GM21529 (cell line): ENCODE data around the gene FOXK1.
A peak's percentile ranks its signal among the peaks of the same experiment; 100 is the strongest.

Source experiments
- ATAC-seq: cut with Tn5 transposase; IDR thresholded peaks from one replicate; pipeline ENCODE4 v1.9.1; 2021; ENCODE audit not compliant: unreplicated experiment

The FOXK1 gene

DNA sequence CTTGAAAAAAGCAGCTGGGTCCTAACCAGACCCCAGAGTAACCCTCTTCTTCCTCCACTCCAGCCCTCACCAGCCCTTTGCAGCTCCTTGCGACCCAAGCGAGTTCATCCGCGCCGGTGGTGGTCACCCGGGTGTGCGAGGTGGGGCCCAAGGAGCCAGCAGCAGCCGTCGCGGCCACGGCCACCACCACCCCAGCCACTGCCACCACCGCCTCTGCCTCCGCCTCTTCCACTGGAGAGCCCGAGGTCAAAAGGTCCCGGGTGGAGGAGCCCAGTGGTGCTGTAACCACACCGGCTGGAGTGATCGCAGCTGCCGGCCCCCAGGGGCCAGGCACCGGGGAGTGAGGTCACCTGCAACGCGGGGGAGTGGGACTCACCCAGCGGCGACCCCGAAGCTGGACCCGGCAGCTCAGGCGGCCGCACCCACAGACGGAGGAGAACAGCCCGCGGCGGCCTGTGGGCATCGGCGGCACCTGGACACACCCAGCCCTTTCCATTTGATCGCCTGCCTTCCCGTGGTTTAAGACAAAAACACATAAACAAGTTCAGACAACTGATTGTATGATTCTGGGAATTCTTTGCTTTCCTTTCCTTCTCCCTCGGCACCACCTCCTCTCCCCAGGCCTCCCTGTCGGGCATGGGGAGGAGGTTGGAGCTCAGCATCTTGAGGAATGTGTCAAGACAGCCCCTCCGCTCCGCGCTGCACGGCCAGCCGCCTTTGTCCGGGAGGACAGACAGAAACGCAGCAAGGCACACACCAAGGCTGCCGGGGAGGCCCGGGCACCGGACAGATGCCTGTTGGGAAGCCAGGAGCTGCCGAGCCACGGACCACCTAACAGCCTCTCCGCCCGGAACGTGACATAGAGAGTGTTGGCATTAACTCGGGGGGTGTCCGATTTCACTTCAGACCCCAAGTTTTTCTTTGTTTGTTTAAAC, 80.3 kb downstream of the FOXK1 start:
- no peak for ATAC-seq

DNA sequence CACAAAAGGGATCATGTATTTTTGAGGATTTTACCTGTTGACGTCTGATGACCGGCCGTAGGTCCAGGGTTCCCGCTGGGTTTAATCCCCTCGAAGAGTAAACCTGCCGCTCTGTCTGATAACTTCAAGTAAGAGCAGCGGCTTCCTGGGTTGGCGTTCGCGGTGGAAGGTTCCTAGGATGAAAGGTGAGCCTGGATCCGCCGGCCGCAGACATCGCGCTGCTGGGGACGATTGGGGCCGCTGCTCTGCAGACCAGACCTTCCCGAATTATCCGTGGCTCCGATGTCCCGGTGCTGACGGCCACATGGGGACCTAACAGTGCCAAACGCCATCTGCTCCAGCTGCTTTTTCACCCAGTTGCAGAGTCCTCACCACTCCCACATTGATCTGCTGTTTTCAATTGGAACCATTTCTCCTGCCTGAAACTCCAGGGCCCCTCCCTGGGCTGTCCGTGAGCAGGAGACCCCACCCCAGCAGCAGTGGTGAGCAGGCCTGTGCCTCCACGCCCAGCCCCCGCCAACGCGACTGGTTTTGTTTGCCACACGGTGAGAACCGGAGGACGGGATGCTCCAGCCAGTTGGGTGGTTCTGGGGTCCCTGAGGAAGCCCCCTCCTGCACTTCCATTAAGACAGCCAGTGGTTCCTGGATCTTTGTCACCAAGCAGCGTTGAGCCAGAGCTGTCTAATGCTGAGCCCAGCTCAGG, 81.1 kb downstream of the FOXK1 start:
- ATAC-seq = no peak

DNA sequence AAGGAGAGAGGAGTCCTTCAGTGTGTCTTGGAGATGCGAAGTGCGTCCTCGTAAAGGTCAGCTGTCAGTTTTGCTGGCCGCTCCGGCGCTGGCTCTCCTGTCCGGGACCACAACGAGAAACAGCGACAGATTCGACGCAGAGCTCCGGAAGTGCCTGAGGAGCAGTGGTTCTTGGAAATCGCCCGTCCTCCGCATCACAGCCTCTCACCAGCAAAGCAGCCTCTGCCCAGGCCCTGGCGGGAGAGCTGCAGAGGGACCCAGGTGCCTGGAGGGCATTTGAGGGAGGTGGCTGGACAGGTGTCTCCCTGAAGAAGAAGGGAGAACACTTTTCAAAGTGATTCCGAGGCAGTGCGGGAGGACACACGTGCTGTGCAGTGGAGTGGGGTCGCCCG, 81.7 kb downstream of the FOXK1 start:
- no peak for ATAC-seq

DNA sequence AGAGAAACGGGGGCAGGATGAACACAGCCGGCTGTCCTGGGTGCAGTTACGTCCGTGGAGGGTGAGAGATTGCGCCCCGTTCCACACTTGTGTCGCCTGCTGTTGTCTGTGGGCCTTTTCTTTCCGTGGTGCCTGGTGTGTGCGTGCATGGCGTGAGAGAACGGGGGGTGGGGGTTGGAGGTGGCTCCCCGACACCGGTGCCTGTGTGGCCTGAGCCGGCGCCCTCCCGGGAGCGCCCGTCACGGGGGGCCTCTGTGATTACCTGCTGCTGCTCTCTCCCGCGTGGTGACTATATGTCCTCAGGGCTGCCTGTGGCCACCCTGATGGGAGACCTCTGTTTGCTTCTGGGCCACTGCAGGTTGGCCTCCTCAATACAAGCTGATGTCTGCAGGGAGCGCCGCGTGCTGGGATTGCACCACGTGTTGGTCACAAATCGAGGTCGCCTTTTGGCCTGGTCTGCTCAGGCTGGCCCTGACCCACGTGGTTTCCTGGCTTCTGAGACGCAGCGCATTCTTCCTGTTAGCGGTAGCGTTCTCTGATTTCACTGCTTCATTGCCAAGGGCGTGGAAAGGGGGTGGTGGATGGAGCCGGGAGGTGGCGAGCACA, 82.4 kb downstream of the FOXK1 start:
- no peak for ATAC-seq

DNA sequence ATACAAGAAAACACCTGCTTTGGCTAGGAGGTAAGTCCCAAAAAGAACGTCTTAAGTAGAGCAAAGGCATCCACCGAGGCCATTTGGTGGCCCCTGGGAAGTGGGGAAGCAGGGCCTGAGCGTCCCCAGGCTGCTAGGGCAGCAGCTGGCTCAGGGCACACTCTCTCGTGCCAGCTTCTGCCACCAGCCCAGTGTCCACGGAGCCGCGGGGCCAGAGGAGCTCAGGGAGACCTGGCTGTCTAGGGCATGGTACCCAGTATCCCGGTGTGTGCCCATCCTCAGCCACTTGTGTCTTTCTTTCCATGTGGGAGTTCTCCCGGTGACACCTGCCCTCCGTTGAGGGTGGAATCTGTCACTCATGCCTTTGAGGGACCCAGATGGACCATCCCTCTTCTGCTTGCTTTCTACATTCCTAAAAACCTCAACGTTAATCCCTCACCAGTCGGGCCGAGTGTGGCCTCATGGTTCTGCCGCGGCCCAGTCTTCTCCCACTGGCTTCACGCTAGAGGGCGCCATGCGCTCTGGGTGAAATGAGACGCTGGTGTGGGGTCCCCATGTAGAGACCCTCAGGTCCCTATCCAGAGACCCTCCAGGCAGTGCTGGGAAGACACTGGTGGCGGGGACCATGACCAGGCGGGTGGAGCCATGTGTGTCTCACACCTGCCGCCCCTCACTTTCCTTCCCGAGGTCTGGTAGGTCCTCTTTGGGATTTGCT, 83.8 kb downstream of the FOXK1 start:
- no peak for ATAC-seq

DNA sequence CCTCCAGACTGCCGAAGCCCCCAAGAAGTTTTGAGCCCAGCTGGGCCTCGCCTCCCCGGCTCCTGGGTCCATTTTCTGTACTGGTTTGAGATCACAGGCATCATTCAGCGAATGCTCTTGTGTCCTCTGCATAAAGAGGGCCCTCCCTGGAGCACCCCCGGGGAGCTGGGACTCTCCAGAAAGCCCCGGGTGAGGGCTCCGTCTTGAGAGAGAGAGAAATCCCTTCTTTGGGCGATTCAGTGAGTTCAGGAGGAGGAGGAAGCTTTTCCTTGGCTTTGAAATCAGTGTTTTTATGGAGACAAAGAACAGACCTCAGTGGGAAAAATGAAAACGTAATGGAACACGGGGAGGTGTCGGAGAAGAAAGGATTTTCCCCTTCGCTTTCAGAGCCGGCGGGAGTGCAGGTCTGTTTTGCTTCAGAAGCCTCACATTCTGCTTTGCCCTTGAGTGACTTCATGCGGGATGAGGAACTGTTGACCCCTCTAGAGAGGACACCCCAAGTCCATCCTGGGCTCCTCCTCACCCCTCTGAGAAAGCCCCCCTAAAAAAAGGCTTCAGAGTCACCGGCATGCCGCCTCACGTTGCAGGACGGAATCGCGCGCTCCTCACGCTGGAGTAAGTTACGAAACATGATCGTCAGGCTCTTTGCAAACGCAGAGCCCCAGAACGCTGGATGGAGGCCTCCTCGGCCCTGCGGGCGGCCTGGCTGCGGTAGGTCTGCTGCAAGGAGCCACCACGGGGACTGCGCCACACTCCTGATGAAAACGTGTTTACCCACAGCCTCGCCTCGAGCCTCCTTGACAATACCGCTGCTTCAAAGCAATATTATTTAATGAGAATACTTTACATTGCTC, 84.8 kb downstream of the FOXK1 start:
- no peak for ATAC-seq

DNA sequence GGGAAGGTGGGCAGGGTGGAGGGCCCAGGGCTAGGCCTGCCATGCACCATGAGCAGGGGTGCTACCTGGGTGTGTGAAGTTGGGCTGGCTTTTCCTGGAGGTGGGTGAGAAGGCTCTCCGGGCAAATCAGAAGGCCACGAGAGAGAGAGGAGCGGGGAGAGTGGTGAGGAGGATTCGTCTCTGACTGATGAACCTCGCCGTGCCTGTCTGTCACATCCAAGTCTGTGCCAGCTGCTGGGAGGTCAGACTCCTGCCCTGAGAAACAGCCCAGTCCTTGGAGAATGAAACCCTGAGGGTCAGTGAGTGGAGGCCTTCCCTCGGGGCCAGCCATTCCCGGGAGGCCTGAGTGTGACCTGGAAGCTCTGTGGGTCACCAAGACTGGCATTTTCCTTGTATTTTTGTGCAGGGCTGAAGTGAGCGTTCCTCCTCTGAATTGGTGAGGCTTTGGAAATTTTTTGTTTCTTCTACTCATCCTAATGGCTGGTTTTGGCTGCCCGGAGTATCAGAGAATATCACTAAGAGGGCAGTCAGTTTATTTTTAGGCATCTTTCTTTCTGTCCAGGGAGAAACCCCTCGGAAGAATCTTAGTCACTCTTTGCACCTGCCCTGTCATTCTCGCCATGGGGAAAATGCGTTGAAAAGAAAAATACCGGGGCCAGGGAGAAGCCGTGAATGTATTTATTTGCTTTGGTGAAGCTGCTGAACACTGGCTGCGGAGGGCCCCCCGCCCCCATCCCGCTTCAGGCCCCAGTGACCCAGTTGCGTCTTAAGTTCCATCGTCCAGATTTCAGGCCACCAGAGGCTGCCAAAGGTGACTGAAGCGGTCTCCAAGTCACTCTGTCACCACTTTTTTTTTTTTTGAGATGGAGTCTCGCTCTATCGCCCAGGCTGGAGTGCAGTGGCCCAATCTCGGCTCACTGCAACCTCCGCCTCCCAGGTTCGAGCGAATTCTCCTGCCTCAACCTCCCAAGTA, 86.8 kb downstream of the FOXK1 start:
- no peak for ATAC-seq

DNA sequence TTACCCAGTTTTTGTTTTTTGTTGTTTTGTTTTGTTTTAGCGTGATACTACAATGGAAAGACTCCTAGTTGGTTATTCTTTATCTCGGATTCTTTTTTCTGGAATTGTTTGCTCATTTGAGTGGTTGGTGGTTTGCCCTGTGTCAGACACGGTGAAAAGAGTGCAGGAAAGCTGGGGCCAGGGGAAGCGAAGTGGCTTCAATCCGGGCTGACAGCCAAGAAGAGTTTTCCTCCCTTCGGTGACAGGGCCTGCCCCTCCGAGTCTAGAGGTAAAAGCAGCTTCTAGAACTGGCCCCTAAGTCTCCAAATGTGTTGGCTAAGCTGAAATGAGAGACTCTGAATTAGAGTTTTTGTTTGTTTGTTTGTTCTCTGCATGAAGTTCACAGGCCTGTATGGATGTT, 87.7 kb downstream of the FOXK1 start:
- ATAC-seq = no peak

DNA sequence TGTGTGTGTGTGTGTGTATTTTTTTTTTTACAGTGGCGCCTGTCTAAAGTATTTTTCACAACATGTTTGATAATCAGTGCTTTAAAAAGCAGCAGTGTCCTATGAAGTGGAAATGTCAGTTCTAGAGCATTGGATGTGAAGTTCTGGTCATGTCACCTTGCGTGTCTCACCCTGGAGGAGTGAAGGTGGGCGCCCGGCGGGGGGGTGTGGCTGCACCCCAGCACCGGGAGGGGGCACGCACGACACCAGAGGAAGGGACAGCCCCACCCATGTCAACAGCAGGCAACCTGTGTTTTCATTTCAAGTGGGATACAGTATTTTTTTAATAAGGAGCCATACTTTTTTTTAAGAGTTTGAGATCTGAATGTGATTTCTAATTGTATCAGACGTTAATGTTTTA, 88.8 kb downstream of the FOXK1 start:
- ATAC-seq = no peak

DNA sequence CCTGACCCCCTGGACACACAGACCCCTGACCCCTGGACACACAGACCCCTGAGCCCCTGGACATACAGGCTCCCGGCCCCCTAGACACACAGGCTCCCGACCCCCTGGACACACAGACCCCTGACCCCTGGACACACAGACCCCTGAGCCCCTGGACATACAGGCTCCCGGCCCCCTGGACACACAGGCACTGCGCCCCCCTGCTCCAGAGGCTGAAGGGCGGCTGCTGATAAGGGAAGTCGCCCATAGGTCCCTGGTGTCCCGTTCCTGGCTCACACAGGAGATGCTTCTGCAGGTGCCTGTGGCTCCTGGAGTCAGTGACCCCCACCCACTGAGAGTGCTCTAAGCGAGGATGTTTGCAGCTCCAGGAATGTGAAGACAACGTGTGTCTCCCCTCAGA, 89.6 kb downstream of the FOXK1 start:
- ATAC-seq = no peak

DNA sequence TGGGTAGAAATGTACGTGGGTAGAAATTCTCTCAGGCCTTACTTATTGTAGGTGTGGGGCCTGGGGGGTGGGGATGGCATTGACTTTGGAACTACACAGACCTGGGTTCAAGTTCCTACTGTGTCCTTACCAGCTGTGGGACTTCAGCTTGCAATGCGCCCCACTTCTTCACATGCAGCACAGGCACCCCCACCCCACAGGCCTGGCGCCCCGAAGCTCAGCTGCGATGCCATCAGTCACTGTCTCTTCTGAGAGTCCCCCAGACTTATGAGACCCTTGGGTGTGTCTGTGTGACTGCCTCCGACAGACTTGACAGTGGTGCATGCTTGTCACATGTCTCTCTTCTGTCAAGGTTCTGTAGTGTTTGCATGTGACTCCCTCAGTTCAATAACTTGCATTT, 90.2 kb downstream of the FOXK1 start:
- no peak for ATAC-seq

DNA sequence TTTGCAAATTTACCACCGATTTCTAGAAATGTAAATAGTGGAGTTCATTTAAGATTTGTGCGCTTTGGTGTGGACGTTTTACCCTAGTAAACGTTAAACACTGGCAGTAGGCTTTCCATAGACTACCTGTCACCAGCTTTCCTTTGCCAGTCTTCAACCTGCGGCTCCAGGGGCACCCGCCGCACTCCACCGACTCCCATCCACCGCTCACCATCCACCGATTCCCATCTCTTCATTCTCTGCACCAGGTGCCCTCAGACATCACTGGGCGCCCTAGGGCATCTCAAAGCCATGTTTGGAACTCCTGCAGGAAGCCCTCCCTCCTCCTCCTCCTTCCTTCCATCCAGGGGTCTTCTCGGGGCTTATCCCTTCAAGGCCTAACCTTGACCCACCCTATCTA, 91.9 kb downstream of the FOXK1 start:
- ATAC-seq = no peak

DNA sequence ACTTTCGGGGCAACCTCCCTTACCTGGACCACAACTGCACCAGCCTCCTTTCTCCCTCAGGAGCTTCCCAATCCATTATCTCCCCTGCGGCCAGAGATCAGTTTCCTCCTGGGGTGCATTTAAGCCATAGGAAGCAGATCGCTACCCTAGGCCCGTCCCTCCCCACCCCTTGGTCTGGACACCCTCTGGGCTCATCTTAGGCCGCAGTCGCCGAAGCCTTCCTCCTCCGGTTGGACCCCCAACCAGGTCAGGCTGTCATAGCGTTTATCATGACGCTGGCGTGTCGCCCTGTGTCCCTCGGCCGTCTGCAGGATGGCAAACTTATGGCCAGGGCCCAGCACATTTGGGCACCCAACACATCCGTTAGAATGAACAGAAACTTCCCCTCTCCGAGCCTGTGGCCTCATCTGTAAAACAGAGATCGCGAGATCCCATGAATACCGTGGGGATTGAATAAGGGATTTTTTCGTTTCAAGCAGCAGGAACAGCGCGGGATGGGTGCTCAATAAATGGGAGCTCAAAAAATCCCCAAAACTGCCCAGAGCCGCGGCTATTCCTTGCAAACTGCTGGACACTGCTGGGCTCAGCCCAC, 92.7 kb downstream of the FOXK1 start:
- ATAC-seq = peak; percentile 26

DNA sequence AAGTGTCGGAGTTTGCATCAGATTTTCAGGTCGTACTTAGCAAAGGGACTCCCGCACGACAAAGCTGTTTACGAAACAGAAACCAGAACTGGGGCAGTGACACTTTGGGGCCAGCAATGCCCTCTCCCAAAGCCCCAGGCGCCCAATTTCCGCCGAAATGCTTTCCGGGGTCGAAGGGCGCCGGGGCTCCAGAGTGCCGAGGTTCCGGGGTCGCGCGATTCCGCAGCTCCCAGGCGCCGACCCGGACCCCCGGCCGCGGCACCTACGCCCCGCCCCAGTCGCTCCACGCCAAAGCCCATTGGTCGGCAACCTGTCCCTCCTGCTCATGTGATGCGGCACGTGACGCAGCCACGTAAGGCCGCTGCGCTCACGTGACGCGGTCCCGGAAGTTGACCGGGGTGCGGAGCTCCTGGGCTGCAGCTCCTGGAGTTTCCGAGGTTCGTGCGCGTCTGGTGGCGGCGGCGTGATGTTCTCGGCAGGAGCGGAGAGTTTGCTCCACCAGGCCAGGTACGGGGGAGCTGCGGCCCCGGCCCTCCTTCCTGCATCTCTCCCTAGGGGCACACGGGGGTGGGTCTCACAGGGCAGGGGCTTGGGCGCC, 93.3 kb downstream of the FOXK1 start, which contains the start of gene AP5Z1:
Gene AP5Z1, plus strand, starts transcription at position 374 of the 598 bp plus-strand sequence. Its CDS starts 93 bp downstream, at position 467.
- ATAC-seq = peak; percentile 87

DNA sequence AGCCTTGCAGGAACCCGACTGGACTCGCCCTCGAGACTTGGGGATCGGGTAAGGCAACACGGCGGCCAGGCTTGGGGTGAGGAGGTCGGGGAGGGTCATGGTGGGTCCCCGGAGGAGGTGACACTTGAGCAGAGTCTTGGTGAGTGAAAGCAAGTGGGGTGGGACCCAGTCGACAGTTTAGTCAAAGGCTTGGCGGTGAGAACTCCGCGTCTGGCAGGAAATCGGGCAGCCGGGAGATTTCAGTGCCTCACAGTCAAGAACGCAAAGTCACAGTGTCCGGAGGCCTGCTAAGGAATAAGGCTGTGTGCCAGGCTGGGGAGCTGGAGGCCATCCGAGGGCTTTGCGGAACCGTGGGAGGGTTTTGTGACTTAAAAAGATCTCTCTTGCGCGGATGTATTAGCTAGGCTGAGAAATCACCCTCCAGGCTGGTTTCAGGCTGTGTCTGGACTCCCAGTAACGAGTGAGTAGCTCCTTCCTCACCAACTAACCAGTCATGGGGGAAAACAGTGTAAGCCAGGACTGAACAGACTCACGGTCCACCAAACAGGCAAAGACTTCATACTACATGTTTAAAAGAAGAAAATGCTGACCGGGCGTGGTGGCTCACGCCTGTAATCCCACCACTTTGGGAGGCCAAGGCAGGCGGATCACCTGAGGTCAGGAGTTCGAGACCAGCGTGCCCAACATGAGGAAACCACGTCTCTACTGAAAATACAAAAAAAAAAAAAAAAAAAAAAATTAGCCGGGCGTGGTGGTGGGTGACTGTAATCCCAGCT, 93.9 kb downstream of the FOXK1 start:
- peak; percentile 21 for ATAC-seq

DNA sequence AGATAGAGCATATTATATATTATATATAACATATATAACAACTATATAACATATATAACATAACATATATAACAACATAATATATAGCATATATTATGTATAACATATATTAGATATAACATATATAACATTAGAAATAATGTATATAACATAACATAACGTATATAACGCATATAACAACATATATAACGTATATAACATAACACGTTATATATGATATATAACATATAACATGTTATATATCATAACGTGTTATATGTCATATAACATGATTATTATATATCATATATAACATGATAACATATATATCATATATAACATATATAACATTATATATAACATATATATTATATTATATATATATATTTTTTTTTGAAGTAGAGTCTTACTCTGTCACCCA, 97.0 kb downstream of the FOXK1 start:
- no peak for ATAC-seq

DNA sequence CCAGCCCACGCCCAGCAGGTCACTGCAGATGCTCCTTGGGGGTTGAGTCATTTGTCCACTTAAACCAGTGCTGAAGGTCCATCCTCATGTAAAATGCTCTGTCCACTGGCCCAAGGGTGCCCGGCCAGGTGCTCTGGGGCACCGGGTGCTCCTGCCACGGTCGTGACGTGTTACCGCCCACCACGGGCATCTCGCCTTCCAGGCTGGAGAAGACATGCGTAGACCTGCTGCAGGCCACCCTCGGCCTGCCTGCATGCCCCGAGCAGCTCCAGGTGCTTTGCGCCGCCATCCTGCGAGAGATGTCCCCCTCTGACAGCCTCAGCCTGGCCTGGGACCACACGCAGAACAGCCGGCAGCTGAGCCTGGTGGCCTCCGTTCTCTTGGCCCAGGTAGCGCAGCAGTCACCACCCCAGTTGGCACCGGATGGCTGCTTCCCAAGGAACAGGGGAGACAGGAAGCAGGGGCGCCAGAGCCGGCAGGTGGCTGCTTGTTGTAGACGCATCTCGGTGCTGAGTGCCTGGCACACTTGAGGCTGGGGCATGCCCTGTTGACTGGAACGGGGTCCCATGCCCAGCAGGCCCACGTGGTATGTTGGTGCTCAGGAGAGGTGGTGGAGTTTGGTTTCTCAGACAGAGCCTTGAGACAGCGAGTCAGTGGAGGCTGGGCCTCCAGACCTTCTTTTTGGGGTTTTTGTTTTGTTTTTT, 99.4 kb downstream of the FOXK1 start:
- no peak for ATAC-seq
